ENCODE data around the gene KIF9.
"Not testable (repeated sequence)": the region's sequence is repeated elsewhere in the genome, so short reads cannot be mapped to it uniquely, and the experiment has no call there.

KIF9 gene

GRCh38 chr3:47197287-47197686 lies 85.3 kb downstream of the KIF9 start:
- FAIRE-seq (no peak), DNase-seq (ENCODE audit: insufficient read length, low spot score) (no peak)

GRCh38 chr3:47194994-47195393 lies 87.6 kb downstream of the KIF9 start:
- DNase-seq (ENCODE audit: insufficient read length, low spot score) (no peak), FAIRE-seq (no peak)

- FAIRE-seq, result no peak
- DNase-seq (ENCODE audit: insufficient read length, low spot score), result no peak
Measured at GRCh38 chr3:47193871-47194859, 88.4 kb downstream of the KIF9 start.

DNA sequence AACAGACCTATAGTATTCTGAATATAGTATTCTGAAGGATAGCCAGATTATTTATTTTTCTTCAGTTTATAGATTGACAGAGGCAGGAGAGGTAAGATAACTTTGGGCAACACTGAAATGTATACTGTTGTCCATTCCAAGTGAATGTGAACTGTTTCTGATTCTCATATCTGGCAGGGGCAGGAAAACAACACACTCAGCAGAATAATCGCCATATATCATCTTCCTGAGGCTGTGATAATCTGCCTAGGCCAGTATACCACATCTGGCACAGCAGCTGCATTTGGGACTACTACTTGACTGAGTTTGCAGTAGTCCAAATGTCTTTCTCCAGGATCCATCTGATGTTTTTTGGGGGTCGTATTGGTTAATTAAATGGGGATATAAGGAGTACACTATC lies 96.3 kb downstream of the KIF9 start:
- DNase-seq (ENCODE audit: insufficient read length, low spot score) (no peak), FAIRE-seq (no peak)

DNA sequence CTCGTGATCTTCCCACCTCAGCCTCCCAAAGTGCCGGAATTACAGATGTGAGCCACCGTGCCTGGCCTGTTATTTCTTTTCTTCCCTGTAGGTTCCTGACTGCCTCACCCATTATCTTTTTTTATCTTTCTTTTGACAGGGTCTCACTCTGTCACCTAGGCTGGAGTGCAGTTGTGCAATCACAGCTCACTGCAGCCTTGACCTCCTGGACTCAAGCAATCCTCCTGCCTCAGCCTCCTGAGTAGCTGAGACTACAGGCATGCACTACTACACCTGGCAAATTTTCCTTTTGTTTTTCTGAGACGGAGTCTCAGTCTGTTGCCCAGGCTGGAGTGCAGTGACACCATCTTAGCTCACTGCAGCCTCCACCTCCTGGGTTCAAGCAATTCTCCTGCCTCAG lies 100.9 kb downstream of the KIF9 start:
- FAIRE-seq, result not testable (repeated sequence)

GRCh38 chr3:47180011-47180410 lies 102.6 kb downstream of the KIF9 start:
- not testable (repeated sequence) for FAIRE-seq; DNase-seq (ENCODE audit: insufficient read length, low spot score)

More for the DNA sequence above, 100.9 kb downstream of the KIF9 start:
- DNase-seq (ENCODE audit: insufficient read length, low spot score), result not testable (repeated sequence)

Measured in GM19239 (cell line).